AG09309 (cell line): ENCODE measurements around the gene RFNG.

Experiments
- DNase-seq: peaks from one replicate; pipeline ENCODE4 v3.0.0-alpha.2; 2010; ENCODE audit warnings: low read depth
- H3K4me3 ChIP-seq: 2 replicates; pipeline ENCODE4 v1.5.1; 2011; ENCODE audit warnings: mild to moderate bottlenecking, low read depth, low read length, moderate library complexity; ENCODE audit not compliant: control insufficient read depth
- TF ChIP-seq, protein P1 (sequence below): IDR thresholded peaks from 2 replicates; pipeline ENCODE4 v1.5.1; 2011; ENCODE audit warnings: mild to moderate bottlenecking, low read depth, low read length, inconsistent platforms; ENCODE audit not compliant: insufficient read depth, control insufficient read depth; ENCODE audit errors: missing control alignments

Gene RFNG

GRCh38 chr17:82056729-82057621, 5.4 kb upstream of the RFNG start:
- DNase-seq: no peak
- H3K4me3 ChIP-seq: no peak overlapping the region
- TF ChIP-seq, protein P1, sequence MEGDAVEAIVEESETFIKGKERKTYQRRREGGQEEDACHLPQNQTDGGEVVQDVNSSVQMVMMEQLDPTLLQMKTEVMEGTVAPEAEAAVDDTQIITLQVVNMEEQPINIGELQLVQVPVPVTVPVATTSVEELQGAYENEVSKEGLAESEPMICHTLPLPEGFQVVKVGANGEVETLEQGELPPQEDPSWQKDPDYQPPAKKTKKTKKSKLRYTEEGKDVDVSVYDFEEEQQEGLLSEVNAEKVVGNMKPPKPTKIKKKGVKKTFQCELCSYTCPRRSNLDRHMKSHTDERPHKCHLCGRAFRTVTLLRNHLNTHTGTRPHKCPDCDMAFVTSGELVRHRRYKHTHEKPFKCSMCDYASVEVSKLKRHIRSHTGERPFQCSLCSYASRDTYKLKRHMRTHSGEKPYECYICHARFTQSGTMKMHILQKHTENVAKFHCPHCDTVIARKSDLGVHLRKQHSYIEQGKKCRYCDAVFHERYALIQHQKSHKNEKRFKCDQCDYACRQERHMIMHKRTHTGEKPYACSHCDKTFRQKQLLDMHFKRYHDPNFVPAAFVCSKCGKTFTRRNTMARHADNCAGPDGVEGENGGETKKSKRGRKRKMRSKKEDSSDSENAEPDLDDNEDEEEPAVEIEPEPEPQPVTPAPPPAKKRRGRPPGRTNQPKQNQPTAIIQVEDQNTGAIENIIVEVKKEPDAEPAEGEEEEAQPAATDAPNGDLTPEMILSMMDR: no peak

DNA sequence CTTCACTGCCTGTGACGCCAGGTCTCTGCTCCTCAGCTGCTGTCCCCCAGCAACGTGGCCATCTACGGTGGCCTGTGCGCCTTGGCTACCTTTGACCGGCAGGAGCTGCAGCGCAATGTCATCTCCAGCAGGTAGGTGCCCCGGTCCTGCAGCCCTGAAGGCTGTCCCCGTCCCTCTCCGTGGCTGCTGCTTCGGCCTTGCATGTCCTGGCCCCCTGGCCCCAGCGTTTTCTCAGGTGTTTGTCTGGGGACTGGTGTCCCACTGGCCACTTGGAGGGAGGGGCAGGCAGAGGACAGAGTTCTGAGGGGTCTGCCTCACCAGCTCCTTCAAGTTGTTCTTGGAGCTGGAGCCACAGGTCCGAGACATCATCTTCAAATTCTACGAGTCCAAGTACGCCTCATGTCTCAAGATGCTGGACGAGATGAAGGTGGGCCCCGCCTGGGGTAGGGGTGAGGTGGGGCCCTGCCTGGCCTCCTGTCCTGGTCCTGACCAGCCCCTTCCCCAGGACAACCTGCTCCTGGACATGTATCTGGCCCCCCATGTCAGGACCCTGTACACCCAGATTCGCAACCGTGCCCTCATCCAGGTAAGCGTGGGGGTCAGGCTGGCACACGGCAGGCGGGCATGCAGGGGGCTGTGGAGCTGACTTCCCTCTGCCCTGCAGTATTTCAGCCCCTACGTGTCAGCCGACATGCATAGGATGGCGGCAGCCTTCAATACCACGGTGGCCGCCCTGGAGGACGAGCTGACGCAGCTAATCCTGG, 4.5 kb upstream of the RFNG start:
- H3K4me3 ChIP-seq: no peak overlapping the region
- DNase-seq: no peak
- TF ChIP-seq, protein P1: no peak

DNA sequence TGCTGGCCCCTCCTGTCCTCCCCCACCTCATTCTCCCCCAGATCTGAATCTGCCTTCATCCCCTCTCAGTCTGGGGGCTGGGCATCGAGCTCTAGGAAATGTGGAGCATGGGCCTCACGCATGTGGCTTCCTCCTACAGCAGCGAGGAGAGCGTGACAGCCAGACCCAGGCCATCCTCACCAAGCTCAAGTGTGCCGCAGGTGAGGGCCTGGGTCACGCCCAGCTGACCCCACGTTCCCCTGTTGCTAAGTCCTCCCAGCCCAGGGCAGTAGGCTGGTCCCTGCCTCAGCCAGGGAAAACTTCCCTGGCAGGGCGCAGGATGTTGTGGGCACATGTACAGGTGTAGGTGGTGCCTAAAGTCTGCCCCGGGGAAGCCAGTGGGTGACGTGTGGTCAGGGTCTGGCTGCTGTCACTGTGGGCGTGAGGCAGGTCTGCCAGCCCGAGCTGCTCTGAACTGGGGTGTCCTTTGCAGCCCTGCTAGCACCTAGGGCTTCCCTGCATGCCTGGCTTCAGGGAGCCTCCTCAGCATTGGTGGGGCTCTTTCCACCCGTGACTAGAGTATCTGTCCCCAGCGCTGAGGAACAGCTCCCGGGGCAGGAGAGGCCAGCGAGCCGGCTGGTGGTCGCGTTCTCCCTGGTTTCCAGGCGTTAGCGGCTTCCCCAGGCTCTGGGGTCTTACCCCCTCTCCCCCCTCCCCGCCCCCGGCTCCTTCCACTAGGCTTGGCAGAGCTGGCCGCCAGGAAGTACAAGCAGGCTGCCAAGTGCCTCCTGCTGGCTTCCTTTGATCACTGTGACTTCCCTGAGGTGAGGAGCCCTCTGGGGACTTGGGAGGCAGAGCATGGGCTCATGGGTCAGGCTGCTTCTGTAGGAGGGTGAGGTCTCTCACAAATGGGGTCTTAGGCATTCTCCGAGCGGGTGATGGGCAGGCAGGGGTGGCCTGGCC, 3.7 kb upstream of the RFNG start:
- TF ChIP-seq, protein P1: no peak
- no peak for DNase-seq
- no peak overlapping the region for H3K4me3 ChIP-seq

DNA sequence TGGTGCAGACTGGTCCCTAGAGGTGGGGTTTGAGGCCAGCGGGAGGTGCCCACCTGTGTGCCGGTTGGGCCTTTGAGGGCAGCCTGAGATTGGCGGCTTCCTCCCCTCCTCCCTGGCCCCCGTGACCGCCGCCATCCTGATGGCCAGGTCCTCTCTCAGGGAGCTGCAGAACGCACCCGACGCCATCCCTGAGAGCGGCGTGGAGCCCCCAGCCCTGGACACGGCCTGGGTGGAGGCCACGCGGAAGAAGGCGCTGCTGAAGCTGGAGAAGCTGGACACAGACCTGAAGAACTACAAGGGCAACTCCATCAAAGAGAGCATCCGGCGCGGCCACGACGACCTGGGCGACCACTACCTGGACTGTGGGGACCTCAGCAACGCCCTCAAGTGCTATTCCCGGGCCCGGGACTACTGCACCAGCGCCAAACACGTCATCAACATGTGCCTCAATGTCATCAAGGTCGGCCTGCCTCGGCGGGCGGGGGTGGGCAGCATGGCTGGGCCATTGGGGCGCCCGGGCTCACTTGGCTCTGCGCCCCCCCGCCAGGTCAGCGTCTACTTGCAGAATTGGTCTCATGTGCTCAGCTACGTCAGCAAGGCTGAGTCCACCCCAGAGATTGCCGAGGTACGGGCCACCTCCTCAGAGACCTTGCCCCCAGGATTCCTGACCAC, 2.9 kb upstream of the RFNG start:
- no peak overlapping the region for H3K4me3 ChIP-seq
- DNase-seq: no peak
- TF ChIP-seq, protein P1: no peak

DNA sequence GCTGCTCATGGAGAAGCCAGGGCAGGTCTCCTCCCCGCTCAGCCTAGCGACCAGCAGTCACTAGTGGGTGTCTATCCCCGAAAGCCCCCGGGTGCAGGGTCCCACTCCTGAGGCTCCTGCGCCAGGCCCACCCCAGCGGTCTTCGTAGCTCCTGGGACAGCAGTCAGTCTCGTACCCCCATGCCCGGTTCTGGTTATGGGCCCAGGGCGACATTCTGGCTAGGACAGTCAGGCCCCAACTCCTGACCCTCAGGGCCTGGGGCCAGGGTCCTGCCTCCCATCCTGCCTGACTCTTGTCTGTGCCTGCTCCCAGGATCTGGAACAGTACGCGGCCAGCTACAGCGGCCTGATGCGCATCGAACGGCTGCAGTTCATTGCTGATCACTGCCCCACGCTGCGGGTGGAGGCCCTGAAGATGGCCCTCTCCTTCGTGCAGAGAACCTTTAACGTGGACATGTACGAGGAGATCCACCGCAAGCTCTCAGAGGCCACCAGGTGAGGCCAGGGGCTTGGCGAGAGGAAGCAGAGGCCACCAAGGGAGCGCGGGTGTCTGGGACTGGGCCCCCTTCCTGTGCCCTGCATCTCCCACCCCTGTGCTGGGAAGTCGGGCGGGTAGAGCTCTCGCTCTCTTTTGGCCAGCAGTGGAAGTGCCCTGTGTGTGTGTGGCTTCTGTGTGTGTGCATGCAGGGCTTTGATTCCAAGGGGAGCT, 2.1 kb upstream of the RFNG start:
- TF ChIP-seq, protein P1: no peak
- no peak for DNase-seq
- no peak overlapping the region for H3K4me3 ChIP-seq
